Measurements from ENCODE around the gene TLN1.

Gene TLN1

GRCh38 chr9:35727676-35728040 is 4.3 kb downstream of the TLN1 start:
- DNase-seq, result no peak

- peak; percentile 16 to 21 for DNase-seq
These were observed 5.1 kb downstream of the TLN1 start for GRCh38 chr9:35726931-35727330.

- no peak for DNase-seq
These were observed 6.6 kb downstream of the TLN1 start for GRCh38 chr9:35725362-35725761.

GRCh38 chr9:35723908-35724307 is 8.1 kb downstream of the TLN1 start:
- DNase-seq, result no peak

- DNase-seq, result no peak
These were observed 8.6 kb downstream of the TLN1 start for GRCh38 chr9:35723426-35723825.

- no peak for DNase-seq
These were observed 12.4 kb downstream of the TLN1 start for GRCh38 chr9:35719546-35719945.

GRCh38 chr9:35718721-35719511 is 13.1 kb downstream of the TLN1 start:
- DNase-seq, result no peak

- DNase-seq, result no peak
These were observed 14.7 kb downstream of the TLN1 start for GRCh38 chr9:35717132-35717870.

GRCh38 chr9:35716230-35716629 is 15.8 kb downstream of the TLN1 start:
- no peak for DNase-seq

- no peak for DNase-seq
These were observed 17.3 kb downstream of the TLN1 start for GRCh38 chr9:35714579-35715252.

- no peak for DNase-seq
These were observed 17.9 kb downstream of the TLN1 start for GRCh38 chr9:35714123-35714522.

GRCh38 chr9:35713578-35713977 is 18.4 kb downstream of the TLN1 start:
- DNase-seq, result no peak

GRCh38 chr9:35712762-35713400 is 19.1 kb downstream of the TLN1 start:
- DNase-seq, result no peak

- DNase-seq, result no peak
These were observed 20.2 kb downstream of the TLN1 start for GRCh38 chr9:35711501-35712428.

- DNase-seq, result no peak
These were observed 21.0 kb downstream of the TLN1 start for GRCh38 chr9:35710818-35711500.

- DNase-seq, result no peak
These were observed 23.8 kb downstream of the TLN1 start for GRCh38 chr9:35708146-35708545.

GRCh38 chr9:35706951-35707350 is 25.0 kb downstream of the TLN1 start:
- no peak for DNase-seq

GRCh38 chr9:35705836-35706430 is 26.1 kb downstream of the TLN1 start:
- DNase-seq, result no peak

- no peak for DNase-seq
These were observed 26.6 kb downstream of the TLN1 start for GRCh38 chr9:35705372-35705771.

GRCh38 chr9:35703906-35704672 is 27.9 kb downstream of the TLN1 start:
- DNase-seq, result no peak

Measured in stimulated activated CD4-positive, alpha-beta T cell treated with anti-CD3 and anti-CD28 coated beads, Interleukin-4, amount 100 ng/mL, for 4 hours (primary cell).